K562 (cell line): Measurements from ENCODE around the gene MYMX. TPM values are rescaled to one million over a fixed set of nuclear protein-coding genes. Genes with fewer than 3 reads are reported as not detected.
A peak's percentile ranks its signal among the peaks of the same experiment; 100 is the strongest.

ENCODE experiments used
- BRF2 ChIP-seq: IDR thresholded peaks from 3 replicates; pipeline ENCODE4 v1.6.1; 2011; ENCODE audit warnings: borderline replicate concordance, mild to moderate bottlenecking; ENCODE audit not compliant: insufficient read length, insufficient read depth
- DACH1 ChIP-seq: fragments of 450-650 bp; IDR thresholded peaks from 2 replicates; pipeline ENCODE4 v1.6.1; 2018; ENCODE audit not compliant: partially characterized antibody
- HDAC3 ChIP-seq: fragments of 450-650 bp; IDR thresholded peaks from 2 replicates; pipeline ENCODE4 v1.6.1; 2018; ENCODE audit warnings: borderline replicate concordance, mild to moderate bottlenecking, moderate library complexity; ENCODE audit not compliant: partially characterized antibody
- HLTF ChIP-seq: fragments of 450-650 bp; IDR thresholded peaks from 2 replicates; pipeline ENCODE4 v1.6.1; 2016
- HMGXB4 ChIP-seq: sonication (generic); formaldehyde crosslinking; IDR thresholded peaks from 2 replicates; pipeline ENCODE4 v1.8.1; 2023; ENCODE audit warnings: mild to moderate bottlenecking, missing genetic modification reagents
- ILF3 ChIP-seq: fragments of 450-650 bp; IDR thresholded peaks from 2 replicates; pipeline ENCODE4 v1.6.1; 2018; ENCODE audit warnings: antibody characterized with exemption, mild to moderate bottlenecking, moderate library complexity, borderline replicate concordance
- MYBL2 ChIP-seq, 2 experiments: fragments of 450-650 bp in 1 of 2; sonication (generic) in 1 of 2; formaldehyde crosslinking in 1 of 2; IDR thresholded peaks; 2 replicates each; pipeline versions ENCODE4 v1.6.1 to v1.8.1; 2017 to 2022; ENCODE audit warnings: borderline replicate concordance in 1 of 2, inconsistent platforms in 1 of 2, low read depth in 1 of 2, mild to moderate bottlenecking in 1 of 2, missing genetic modification reagents in 1 of 2, moderate library complexity in 1 of 2
- RAD51 ChIP-seq: fragments of 450-650 bp; IDR thresholded peaks from 2 replicates; pipeline ENCODE4 v1.7.1; 2016; ENCODE audit warnings: low read depth, mild to moderate bottlenecking, borderline replicate concordance
- RBM22 ChIP-seq: fragments of 200-400 bp; formaldehyde crosslinking; IDR thresholded peaks from 2 replicates; pipeline ENCODE4 v1.6.1; 2018; ENCODE audit warnings: low read length, low read depth; ENCODE audit not compliant: poor library complexity, severe bottlenecking
- RERE ChIP-seq: sonication (generic); formaldehyde crosslinking; IDR thresholded peaks from 2 replicates; pipeline ENCODE4 v1.8.0; 2023; ENCODE audit warnings: missing genetic modification reagents, mild to moderate bottlenecking, borderline replicate concordance
- TFAM ChIP-seq: fragments of 250-450 bp; sonication (Bioruptor Pico); conservative IDR thresholded peaks from 2 replicates; pipeline ENCODE4 v1.5.0; 2021; ENCODE audit warnings: mild to moderate bottlenecking, moderate library complexity
- ZNF165 ChIP-seq: fragments of 250-450 bp; sonication (Bioruptor Pico); IDR thresholded peaks from 2 replicates; pipeline ENCODE4 v1.4.0; 2020; ENCODE audit warnings: borderline replicate concordance
- ZNF408 ChIP-seq: fragments of 250-450 bp; sonication (Bioruptor Pico); IDR thresholded peaks from 2 replicates; pipeline ENCODE4 v1.4.0; 2020; ENCODE audit warnings: low read depth, mild to moderate bottlenecking, moderate library complexity
- polyA plus RNA-seq, 8 experiments: library from polyadenylated mRNA; depleted of rRNA in 4 of 8; stranded (reverse) in 5 of 8; unstranded in 3 of 8; fragments of >200 nt; fragmentation: Nextera tagmentation in 2 of 8; fragmentation: Illumina TruSeq in 1 of 8; extraction: Ambion mirVana in 2 of 8; extraction: Trizol in 1 of 8; gene quantifications; 2 replicates each; pipeline versions ENCODE4 v1.2.1 to v1.2.3, GENCODE V29; 2011 to 2014; ENCODE audit warnings: inconsistent platforms in 1 of 8, missing spikeins in 1 of 8
- total RNA-seq, 7 experiments: library from RNA; depleted of rRNA in 6 of 7; stranded (reverse); fragments of >200 nt in 6 of 7; fragmentation: Illumina TruSeq in 2 of 7; extraction: Trizol in 2 of 7; gene quantifications; 2 replicates each; pipeline versions ENCODE4 v1.2.1 to v1.2.3, GENCODE V29; 2011 to 2021; ENCODE audit warnings: low replicate concordance in 1 of 7
- TF ChIP-seq, protein P1 (sequence below), 2 experiments: fragments of 200-800 bp in 1 of 2; sonication (Bioruptor generic) in 1 of 2; sonication (generic) in 1 of 2; formaldehyde crosslinking in 1 of 2; IDR thresholded peaks in 1 of 2; conservative IDR thresholded peaks in 1 of 2; 2 replicates each; pipeline versions ENCODE4 v1.5.0 to v1.6.1; 2016 to 2020; ENCODE audit warnings: missing compliant biosample characterization in 1 of 2, missing genetic modification characterization in 1 of 2, missing genetic modification reagents in 1 of 2

Gene MYMX
- total and polyA plus RNA-seq, 9 of the 15 experiments (the other 6 are each of a cell fraction or from before 2014, with no cell fraction given): 0.12 TPM; not detected in 8

GRCh38 chr6:44257025-44257752, 40.5 kb downstream of the MYMX start, which contains the start of gene SLC35B2 (continued):
- TF ChIP-seq RBM22: peak; percentile 85
- TF ChIP-seq BRF2: no peak
- TF ChIP-seq, protein P1, sequence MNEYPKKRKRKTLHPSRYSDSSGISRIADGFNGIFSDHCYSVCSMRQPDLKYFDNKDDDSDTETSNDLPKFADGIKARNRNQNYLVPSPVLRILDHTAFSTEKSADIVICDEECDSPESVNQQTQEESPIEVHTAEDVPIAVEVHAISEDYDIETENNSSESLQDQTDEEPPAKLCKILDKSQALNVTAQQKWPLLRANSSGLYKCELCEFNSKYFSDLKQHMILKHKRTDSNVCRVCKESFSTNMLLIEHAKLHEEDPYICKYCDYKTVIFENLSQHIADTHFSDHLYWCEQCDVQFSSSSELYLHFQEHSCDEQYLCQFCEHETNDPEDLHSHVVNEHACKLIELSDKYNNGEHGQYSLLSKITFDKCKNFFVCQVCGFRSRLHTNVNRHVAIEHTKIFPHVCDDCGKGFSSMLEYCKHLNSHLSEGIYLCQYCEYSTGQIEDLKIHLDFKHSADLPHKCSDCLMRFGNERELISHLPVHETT (CRISPR knock-in tag; conservative IDR thresholded peaks at IDR 0.05 in 1 of 2, IDR thresholded peaks at IDR 0.05 in 1 of 2): peak in 1 of 2 experiments; percentile 89; a peak in 2 of 4 replicates
- peak; percentile 10 for TF ChIP-seq DACH1
- peak; percentile 99 for TF ChIP-seq RAD51
- TF ChIP-seq HDAC3: no peak
- TF ChIP-seq ZNF408 (CRISPR knock-in tag): no peak
- 0 out of 2 replicates have a peak, but pooled peaks have one; percentile 80 for TF ChIP-seq RERE
- TF ChIP-seq ILF3: peak; percentile 80; the same call in 1 of the 2 replicates
- TF ChIP-seq ZNF165 (CRISPR knock-in tag): no peak
- TF ChIP-seq HMGXB4 (CRISPR knock-in tag): peak; percentile 84
- no peak for TF ChIP-seq TFAM (CRISPR knock-in tag)
- 0 out of 2 replicates have a peak, but pooled peaks have one; percentile 61 for TF ChIP-seq HLTF
- TF ChIP-seq MYBL2 (IDR thresholded peaks at IDR 0.05; ENCODE audit: low read depth): no peak
- no peak for TF ChIP-seq MYBL2 (CRISPR knock-in tag; IDR thresholded peaks at IDR 0.05; ENCODE audit: borderline replicate concordance)
